SK-N-SH (cell line): ENCODE measurements around the gene ZNF487.

Source experiments
- EZH2phosphoT487 ChIP-seq: fragments of 200-600 bp; sonication (generic); IDR thresholded peaks from 2 replicates; pipeline ENCODE4 v1.6.1; 2017; ENCODE audit warnings: low read depth, mixed run types, mild to moderate bottlenecking, antibody characterized with exemption, moderate library complexity, borderline replicate concordance
- GATA2 ChIP-seq: sonication (generic); formaldehyde crosslinking; IDR thresholded peaks from 2 replicates; pipeline ENCODE4 v1.5.0; 2020; ENCODE audit warnings: mild to moderate bottlenecking, missing genetic modification reagents
- MXI1 ChIP-seq: IDR thresholded peaks from 2 replicates; pipeline ENCODE4 v1.6.1; 2012; ENCODE audit warnings: mild to moderate bottlenecking, low read depth, low read length, improper control_type of control experiment
- NFIC ChIP-seq: IDR thresholded peaks from 2 replicates; pipeline ENCODE4 v1.4.0; 2012; ENCODE audit warnings: borderline replicate concordance
- POLR2AphosphoS5 ChIP-seq: IDR thresholded peaks from 2 replicates; pipeline ENCODE4 v1.6.1; 2012; ENCODE audit warnings: low read depth, low read length
- REST ChIP-seq: IDR thresholded peaks from 2 replicates; pipeline ENCODE4 v1.6.1; 2012; ENCODE audit warnings: mild to moderate bottlenecking, low read depth, low read length, moderate library complexity
- SMC3 ChIP-seq: IDR thresholded peaks from 2 replicates; pipeline ENCODE4 v1.6.1; 2012; ENCODE audit warnings: low read depth, low read length, improper control_type of control experiment
- TEAD4 ChIP-seq: IDR thresholded peaks from 2 replicates; pipeline ENCODE4 v1.4.0; 2012; ENCODE audit warnings: mild to moderate bottlenecking, borderline replicate concordance; ENCODE audit not compliant: insufficient read depth
- TF ChIP-seq, protein P1 (sequence below): fragments of 200-600 bp; sonication (generic); IDR thresholded peaks from 2 replicates; pipeline ENCODE4 v1.6.1; 2017; ENCODE audit warnings: antibody characterized with exemption, mild to moderate bottlenecking, moderate library complexity
- TF ChIP-seq, protein P2 (sequence below): IDR thresholded peaks from 2 replicates; pipeline ENCODE4; 2012

- TF ChIP-seq TEAD4, result no peak
- no peak for TF ChIP-seq POLR2AphosphoS5
- TF ChIP-seq, protein P1, sequence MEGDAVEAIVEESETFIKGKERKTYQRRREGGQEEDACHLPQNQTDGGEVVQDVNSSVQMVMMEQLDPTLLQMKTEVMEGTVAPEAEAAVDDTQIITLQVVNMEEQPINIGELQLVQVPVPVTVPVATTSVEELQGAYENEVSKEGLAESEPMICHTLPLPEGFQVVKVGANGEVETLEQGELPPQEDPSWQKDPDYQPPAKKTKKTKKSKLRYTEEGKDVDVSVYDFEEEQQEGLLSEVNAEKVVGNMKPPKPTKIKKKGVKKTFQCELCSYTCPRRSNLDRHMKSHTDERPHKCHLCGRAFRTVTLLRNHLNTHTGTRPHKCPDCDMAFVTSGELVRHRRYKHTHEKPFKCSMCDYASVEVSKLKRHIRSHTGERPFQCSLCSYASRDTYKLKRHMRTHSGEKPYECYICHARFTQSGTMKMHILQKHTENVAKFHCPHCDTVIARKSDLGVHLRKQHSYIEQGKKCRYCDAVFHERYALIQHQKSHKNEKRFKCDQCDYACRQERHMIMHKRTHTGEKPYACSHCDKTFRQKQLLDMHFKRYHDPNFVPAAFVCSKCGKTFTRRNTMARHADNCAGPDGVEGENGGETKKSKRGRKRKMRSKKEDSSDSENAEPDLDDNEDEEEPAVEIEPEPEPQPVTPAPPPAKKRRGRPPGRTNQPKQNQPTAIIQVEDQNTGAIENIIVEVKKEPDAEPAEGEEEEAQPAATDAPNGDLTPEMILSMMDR, result no peak
- TF ChIP-seq SMC3, result no peak
- no peak for TF ChIP-seq EZH2phosphoT487
- TF ChIP-seq, protein P2, sequence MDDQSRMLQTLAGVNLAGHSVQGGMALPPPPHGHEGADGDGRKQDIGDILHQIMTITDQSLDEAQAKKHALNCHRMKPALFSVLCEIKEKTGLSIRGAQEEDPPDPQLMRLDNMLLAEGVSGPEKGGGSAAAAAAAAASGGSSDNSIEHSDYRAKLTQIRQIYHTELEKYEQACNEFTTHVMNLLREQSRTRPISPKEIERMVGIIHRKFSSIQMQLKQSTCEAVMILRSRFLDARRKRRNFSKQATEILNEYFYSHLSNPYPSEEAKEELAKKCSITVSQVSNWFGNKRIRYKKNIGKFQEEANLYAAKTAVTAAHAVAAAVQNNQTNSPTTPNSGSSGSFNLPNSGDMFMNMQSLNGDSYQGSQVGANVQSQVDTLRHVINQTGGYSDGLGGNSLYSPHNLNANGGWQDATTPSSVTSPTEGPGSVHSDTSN, result no peak
- TF ChIP-seq NFIC, result no peak
- no peak for TF ChIP-seq REST
- no peak for TF ChIP-seq GATA2
- TF ChIP-seq MXI1, result no peak
Observed at GRCh38 chr10:43479275-43479674, 42.4 kb downstream of the ZNF487 start.
